Lower leg skin (tissue), 4 donors: Measurements from ENCODE around the gene GARS1. TPM values are rescaled to one million over a fixed set of nuclear protein-coding genes. Genes with fewer than 3 reads are reported as not detected.

Experiments used
- DNase-seq, 2 donors: peaks; one replicate each; pipeline ENCODE4 v3.0.0-alpha.2; 2019; ENCODE audit warnings: low spot score in 2 of 2
- H3K4me3 ChIP-seq: fragments of 200-600 bp; sonication (generic); 2 replicates; pipeline ENCODE4 v1.5.1; 2017; ENCODE audit warnings: mild to moderate bottlenecking, low read depth; ENCODE audit not compliant: poor library complexity, severe bottlenecking
- CTCF ChIP-seq, 3 donors: fragments of 450-650 bp; IDR thresholded peaks; one replicate each; pipeline ENCODE4 v1.5.1; 2016; ENCODE audit warnings: antibody characterized with exemption in 3 of 3, mild to moderate bottlenecking in 3 of 3, moderate library complexity in 2 of 3
- POLR2A ChIP-seq, 2 donors: fragments of 450-650 bp; IDR thresholded peaks; one replicate each; pipeline ENCODE4 v1.6.1; 2016 to 2017; ENCODE audit warnings: antibody characterized with exemption in 2 of 2, mild to moderate bottlenecking in 1 of 2, moderate library complexity in 1 of 2
- WGBS, 2 donors: methylation state at CpG; one replicate each; pipeline ENCODE4 v1.1.5; 2018; 5-methylcytosine and 5-hydroxymethylcytosine counted together
- intact Hi-C: fragments of 100-400 bp; cut with DNase I; formaldehyde crosslinking; loops from one replicate; pipeline ENCODE4 v1.15.0; 2023; ENCODE audit warnings: low total_unique reads
- total RNA-seq, 4 donors: library from RNA; depleted of rRNA; stranded (reverse); fragments of >200 nt; gene quantifications; one replicate each; pipeline ENCODE4 v1.1.0, GENCODE V29; 2016

Gene GARS1
- total RNA-seq, 4 donors from 2014 or later: 73.2 to 107 (median 99.8) TPM

DNA sequence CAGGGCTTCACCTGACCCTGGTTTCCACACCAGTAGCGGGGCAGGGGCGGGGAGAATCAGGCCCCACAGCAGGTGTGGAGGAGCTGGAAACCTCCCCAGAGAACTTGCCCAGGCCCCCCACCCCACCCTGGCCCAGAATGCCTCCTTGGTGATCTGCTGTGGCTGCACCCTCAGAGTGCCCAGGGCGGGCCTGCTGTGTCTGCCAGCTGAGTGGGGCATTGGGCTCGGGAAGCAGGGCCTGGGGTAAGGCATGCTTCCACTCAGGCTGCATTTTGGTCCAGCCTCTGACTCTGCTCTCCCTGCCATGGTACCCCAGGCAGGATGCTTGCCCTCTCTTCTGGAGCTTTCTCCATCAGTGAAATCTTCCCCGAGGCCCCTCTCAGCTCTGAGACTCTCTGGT, 88.6 kb downstream of the GARS1 start:
- 76 to 80% methylated on average over 3 to 5 of the region's 5 CpGs for WGBS, 2 donors
- TF ChIP-seq POLR2A (IDR thresholded peaks at IDR 0.05) (no peak), CTCF (IDR thresholded peaks at IDR 0.05) (no peak)
- intact Hi-C loops: no loop called here
- no peak overlapping the region for H3K4me3 ChIP-seq
- DNase-seq: no peak

Other genes starting within 250 kb of the GARS1 start
- 10 to 100 TPM in 3 of 4 donors, 1 to 10 TPM in 1; 5.1 to 14.5 (median 10.9) TPM for gene NOD1, start 116.1 kb upstream of the GARS1 start, total RNA-seq
- 10 to 100 TPM; 40.0 to 66.2 (median 60.8) TPM for gene GGCT, start 90.0 kb upstream of the GARS1 start, total RNA-seq
- gene CRHR2, start 87.6 kb downstream of the GARS1 start, total RNA-seq: under 1 TPM in 1 of 4 donors, not detected in 3; 0.45 TPM
- 1 to 10 TPM; 1.7 to 6.8 (median 4.5) TPM for gene INMT, start 157.3 kb downstream of the GARS1 start, total RNA-seq
- 1 to 10 TPM; 4.0 to 4.7 (median 4.4) TPM for gene MINDY4, start 176.5 kb downstream of the GARS1 start, total RNA-seq